SK-N-MC (cell line): ENCODE data around the gene NKIRAS1.

Experiments used
- EZH2 ChIP-seq: fragments of 200-600 bp; sonication (generic); IDR thresholded peaks from one replicate; pipeline ENCODE4 v1.6.1; 2017; ENCODE audit warnings: antibody characterized with exemption
- POLR2AphosphoS5 ChIP-seq: IDR thresholded peaks from 2 replicates; pipeline ENCODE4 v1.6.1; 2012; ENCODE audit warnings: mild to moderate bottlenecking, low read depth, low read length, borderline replicate concordance

- TF ChIP-seq POLR2AphosphoS5 (no peak), EZH2 (no peak)
These were observed 20.5 kb upstream of the NKIRAS1 start for GRCh38 chr3:23937296-23937695.
